H9 (cell line): ENCODE results near the gene RETSAT. TPM values are rescaled to one million over a fixed set of nuclear protein-coding genes. Genes with fewer than 3 reads are reported as not detected.
A peak's percentile ranks its signal among the peaks of the same experiment; 100 is the strongest.

Source experiments
- DNase-seq: peaks from one replicate; pipeline ENCODE4 v3.0.0-alpha.2; 2017
- H2AFZ ChIP-seq: one replicate; pipeline ENCODE4 v1.6.1; 2013; ENCODE audit warnings: mild to moderate bottlenecking, low read length, control low read depth, moderate library complexity
- H2AK5ac ChIP-seq: 2 replicates; pipeline ENCODE4 v1.6.1; 2013; ENCODE audit warnings: low read length, control low read depth, mixed read lengths; ENCODE audit not compliant: insufficient read length
- H2BK120ac ChIP-seq: one replicate; pipeline ENCODE4 v1.6.1; 2013; ENCODE audit warnings: low read depth, mild to moderate bottlenecking, low read length, control low read depth, inconsistent platforms; ENCODE audit not compliant: poor library complexity, severe bottlenecking
- H2BK12ac ChIP-seq: 2 replicates; pipeline ENCODE4 v1.6.1; 2013; ENCODE audit warnings: low read length, control low read depth, mixed read lengths, low read depth; ENCODE audit not compliant: insufficient read length
- H2BK15ac ChIP-seq: 2 replicates; pipeline ENCODE4 v1.6.1; 2013; ENCODE audit warnings: low read depth, low read length, control low read depth
- H2BK20ac ChIP-seq: one replicate; pipeline ENCODE4 v1.6.1; 2013; ENCODE audit warnings: low read depth, mild to moderate bottlenecking, low read length, control low read depth, inconsistent platforms; ENCODE audit not compliant: poor library complexity, severe bottlenecking
- H2BK5ac ChIP-seq: 2 replicates; pipeline ENCODE4 v1.6.1; 2013; ENCODE audit warnings: low read length, control low read depth, mixed read lengths; ENCODE audit not compliant: insufficient read length
- H3K14ac ChIP-seq: 2 replicates; pipeline ENCODE4 v1.6.1; 2013; ENCODE audit warnings: low read length, control low read depth; ENCODE audit not compliant: insufficient read depth
- H3K18ac ChIP-seq: 2 replicates; pipeline ENCODE4 v1.6.1; 2013; ENCODE audit warnings: low read depth, mild to moderate bottlenecking, mixed read lengths, low read length, control low read depth; ENCODE audit not compliant: insufficient read length
- H3K23ac ChIP-seq: 2 replicates; pipeline ENCODE4 v1.6.1; 2013; ENCODE audit warnings: low read length, control low read depth, mixed read lengths, low read depth; ENCODE audit not compliant: insufficient read length
- H3K23me2 ChIP-seq: 2 replicates; pipeline ENCODE4 v1.6.1; 2013; ENCODE audit warnings: low read depth, mild to moderate bottlenecking, mixed read lengths, low read length, control low read depth; ENCODE audit not compliant: insufficient read length, poor library complexity, severe bottlenecking
- H3K27ac ChIP-seq: 2 replicates; pipeline ENCODE4 v1.5.1; 2013; ENCODE audit warnings: low read length, control low read depth, mixed read lengths, low read depth; ENCODE audit not compliant: insufficient read length
- H3K27me3 ChIP-seq: 2 replicates; pipeline ENCODE4 v1.6.1; 2013; ENCODE audit warnings: low read length, control low read depth, inconsistent platforms; ENCODE audit not compliant: insufficient read depth
- H3K4ac ChIP-seq: 2 replicates; pipeline ENCODE4 v1.6.1; 2013; ENCODE audit warnings: low read depth, mild to moderate bottlenecking, control low read depth, inconsistent platforms, low read length, moderate library complexity
- H3K4me1 ChIP-seq: 2 replicates; pipeline ENCODE4 v1.6.1; 2013; ENCODE audit warnings: low read length, control low read depth, inconsistent platforms; ENCODE audit not compliant: insufficient read depth
- H3K4me2 ChIP-seq: 2 replicates; pipeline ENCODE4 v1.6.1; 2013; ENCODE audit warnings: low read length, control low read depth, mixed read lengths; ENCODE audit not compliant: insufficient read length, insufficient read depth
- H3K56ac ChIP-seq: 2 replicates; pipeline ENCODE4 v1.6.1; 2013; ENCODE audit warnings: low read depth, mild to moderate bottlenecking, mixed read lengths, low read length, control low read depth; ENCODE audit not compliant: insufficient read length
- H3K79me1 ChIP-seq: 2 replicates; pipeline ENCODE4 v1.6.1; 2013; ENCODE audit warnings: low read depth, mild to moderate bottlenecking, moderate library complexity, low read length, control low read depth, inconsistent platforms; ENCODE audit not compliant: insufficient read depth, poor library complexity, severe bottlenecking
- H3K79me2 ChIP-seq: 2 replicates; pipeline ENCODE4 v1.6.1; 2013; ENCODE audit warnings: low read length, control low read depth, inconsistent platforms; ENCODE audit not compliant: insufficient read depth
- H3K9ac ChIP-seq: 2 replicates; pipeline ENCODE4 v1.6.1; 2013; ENCODE audit warnings: low read length, control low read depth, mixed read lengths; ENCODE audit not compliant: insufficient read length; ENCODE audit errors: extremely low read depth
- H3K9me3 ChIP-seq: one replicate; pipeline ENCODE4 v1.6.1; 2013; ENCODE audit warnings: low read depth, low read length, inconsistent platforms; ENCODE audit not compliant: control insufficient read depth
- H3T11ph ChIP-seq: one replicate; pipeline ENCODE4 v1.6.1; 2013; ENCODE audit warnings: mild to moderate bottlenecking, low read length, control low read depth, inconsistent platforms
- H4K20me1 ChIP-seq: one replicate; pipeline ENCODE4 v1.6.1; 2013; ENCODE audit not compliant: control insufficient read depth, insufficient read length, insufficient read depth
- H4K5ac ChIP-seq: 2 replicates; pipeline ENCODE4 v1.6.1; 2013; ENCODE audit warnings: low read depth, mild to moderate bottlenecking, mixed read lengths, low read length, control low read depth; ENCODE audit not compliant: insufficient read length
- H4K8ac ChIP-seq: replicated peaks from 2 replicates; pipeline ENCODE4 v1.6.1; 2013; ENCODE audit warnings: low read length, control low read depth, mixed read lengths, low read depth; ENCODE audit not compliant: insufficient read length
- H4K91ac ChIP-seq: 2 replicates; pipeline ENCODE4 v1.6.1; 2013; ENCODE audit warnings: low read depth, mild to moderate bottlenecking, moderate library complexity, mixed read lengths, low read length, control low read depth; ENCODE audit not compliant: insufficient read length
- H3K27ac Mint-ChIP-seq, 3 experiments: 2 replicates in 2 of 3; 3 replicates in 1 of 3; pipeline ENCODE4 v1.8.0; 2020 to 2021; ENCODE audit warnings: mixed read lengths in 3 of 3, mild to moderate bottlenecking in 1 of 3, moderate library complexity in 1 of 3
- H3K27me3 Mint-ChIP-seq: 2 replicates; pipeline ENCODE4 v1.8.0; 2021; ENCODE audit warnings: low read depth, mild to moderate bottlenecking, moderate library complexity, mixed read lengths
- H3K36me3 Mint-ChIP-seq, 3 experiments: 2 replicates in 2 of 3; 3 replicates in 1 of 3; pipeline ENCODE4 v1.8.0; 2020 to 2021; ENCODE audit warnings: low read depth in 3 of 3, mixed read lengths in 3 of 3; ENCODE audit not compliant: insufficient read depth in 1 of 3
- H3K4me1 Mint-ChIP-seq, 2 experiments: 2 replicates each; pipeline ENCODE4 v1.8.0; 2020; ENCODE audit warnings: mixed read lengths in 2 of 2
- H3K4me3 Mint-ChIP-seq, 2 experiments: 2 replicates in 1 of 2; 3 replicates in 1 of 2; pipeline ENCODE4 v1.8.0; 2020 to 2021; ENCODE audit warnings: mild to moderate bottlenecking in 2 of 2, mixed read lengths in 2 of 2, moderate library complexity in 1 of 2
- H3K9me3 Mint-ChIP-seq, 2 experiments: 2 replicates in 1 of 2; 3 replicates in 1 of 2; pipeline ENCODE4 v1.8.0; 2020; ENCODE audit warnings: mild to moderate bottlenecking in 2 of 2, mixed read lengths in 2 of 2, moderate library complexity in 1 of 2
- CTCF ChIP-seq: fragments of 200-600 bp; sonication (generic); conservative IDR thresholded peaks from 3 replicates; pipeline ENCODE4 v1.8.0; 2021; ENCODE audit warnings: antibody characterized with exemption, mild to moderate bottlenecking
- WGBS: extraction: QIAGEN DNeasy Blood & Tissue Kit; methylation state at CpG from one replicate; pipeline ENCODE4 v1.1.7; 2013; ENCODE audit warnings: missing lambda C conversion rate, low lambda C conversion rate, mixed read lengths; ENCODE audit not compliant: insufficient read length; ENCODE audit errors: extremely low coverage; 5-methylcytosine and 5-hydroxymethylcytosine counted together
- total RNA-seq: library from RNA; stranded (reverse); gene quantifications from 2 replicates; pipeline ENCODE4 v1.2.1, GENCODE V29; 2021

RETSAT gene
- total RNA-seq, 1 experiment from 2014 or later: 16.7 TPM

DNA sequence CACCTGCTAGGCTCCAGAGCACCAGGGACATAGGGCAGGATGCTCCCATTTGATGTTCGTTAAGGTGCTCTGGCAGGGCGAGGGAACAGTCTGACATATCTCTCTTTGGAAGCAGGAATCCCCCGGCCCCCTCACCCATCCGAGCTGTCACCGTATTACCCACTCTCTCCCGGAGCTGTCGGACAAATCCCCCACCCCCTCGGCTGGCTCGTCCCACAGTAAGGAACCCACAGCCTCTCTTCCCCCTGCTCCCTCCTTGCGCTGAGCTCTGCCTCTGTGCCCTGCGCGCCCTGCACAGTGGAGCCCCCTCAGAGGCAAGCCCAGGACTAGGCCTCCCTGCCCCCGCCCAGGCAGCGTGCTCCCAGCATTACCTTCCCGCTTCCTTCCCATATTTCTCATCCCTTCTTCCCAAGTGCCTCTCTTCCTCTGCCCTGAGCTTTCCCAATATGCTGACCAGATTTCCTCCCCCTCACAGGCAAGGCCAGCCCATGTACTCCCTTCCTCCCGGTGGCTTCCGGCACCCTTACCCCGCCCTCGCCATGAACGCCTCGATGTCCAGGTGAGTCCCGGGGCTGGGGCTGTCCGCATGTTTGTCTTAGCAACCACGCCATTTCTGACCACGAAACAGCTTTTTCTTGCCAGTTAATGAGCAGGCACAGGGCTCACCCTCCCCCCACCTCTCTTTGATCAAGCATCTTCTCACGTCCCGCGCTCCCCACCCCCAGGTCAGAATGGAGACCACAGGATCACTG, 50.4 kb downstream of the RETSAT start:
- H3K4me2 ChIP-seq: no peak overlapping the region
- no peak overlapping the region for H4K5ac ChIP-seq
- H3K9me3 Mint-ChIP-seq: no peaks in the 10 kb centered on the region
- TF ChIP-seq CTCF: no peak
- no peak overlapping the region for H3T11ph ChIP-seq
- H2AFZ ChIP-seq: no peak overlapping the region
- H4K20me1 ChIP-seq: no peaks in the 10 kb centered on the region
- no peaks in the 10 kb centered on the region for H3K9me3 ChIP-seq
- no peaks in the 10 kb centered on the region for H3K4me1 ChIP-seq
- peak overlapping the region in 2 of 3 experiments; percentile 5 to 82; a peak in 3 of 7 replicates for H3K27ac Mint-ChIP-seq
- H3K27ac ChIP-seq: no peak overlapping the region
- no peak overlapping the region for H2BK5ac ChIP-seq
- no peaks in the 10 kb centered on the region for H3K23me2 ChIP-seq
- peaks cover 42 to 69% (median 64%) of the 10 kb centered on the region in 3 experiments for H3K36me3 Mint-ChIP-seq
- H3K18ac ChIP-seq: no peak overlapping the region
- no peak overlapping the region for H3K56ac ChIP-seq
- no peak overlapping the region for H4K8ac ChIP-seq
- no CpG with 5 or more reads among the region's 28 CpGs for WGBS
- H2BK120ac ChIP-seq: no peak overlapping the region
- no peaks in the 10 kb centered on the region for H3K79me2 ChIP-seq
- H4K91ac ChIP-seq: no peak overlapping the region
- H3K4ac ChIP-seq: no peak overlapping the region
- H3K79me1 ChIP-seq: no peaks in the 10 kb centered on the region
- H2AK5ac ChIP-seq: no peak overlapping the region
- H3K9ac ChIP-seq: no peak overlapping the region
- peaks cover 7 to 10% of the 10 kb centered on the region in 2 experiments for H3K4me1 Mint-ChIP-seq
- no peak overlapping the region; a peak in 1 of 5 replicates for H3K4me3 Mint-ChIP-seq
- no peaks in the 10 kb centered on the region for H3K27me3 ChIP-seq
- no peaks in the 10 kb centered on the region for H3K27me3 Mint-ChIP-seq
- H2BK20ac ChIP-seq: no peak overlapping the region
- no peak overlapping the region for H2BK15ac ChIP-seq
- no peak overlapping the region for H3K14ac ChIP-seq
- no peak for DNase-seq
- no peak overlapping the region for H2BK12ac ChIP-seq
- no peak overlapping the region for H3K23ac ChIP-seq
